ENCODE measurements around the gene USP32. TPM values are rescaled to one million over a fixed set of nuclear protein-coding genes. Genes with fewer than 3 reads are reported as not detected.

The USP32 gene
- total RNA-seq, 1 experiment from 2014 or later: 73.5 TPM

DNA sequence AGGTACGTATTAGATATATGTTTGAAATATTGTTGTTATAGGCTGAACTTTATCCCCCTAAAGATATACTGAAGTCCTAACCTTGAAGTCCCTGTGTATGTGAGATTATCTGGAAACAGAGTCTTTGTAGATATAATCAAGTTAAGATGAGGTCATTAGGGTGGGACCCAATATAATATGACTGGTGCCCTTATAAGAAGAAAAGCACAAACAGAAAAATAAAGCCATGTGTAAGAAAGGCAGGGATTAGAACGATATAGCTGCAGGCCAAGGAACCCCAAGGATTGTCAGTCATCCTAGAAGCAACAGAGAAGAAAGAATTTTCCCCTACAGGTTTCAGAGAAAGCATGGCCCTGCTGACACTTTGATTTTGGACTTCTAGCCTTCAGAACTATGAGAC, 95.8 kb downstream of the USP32 start:
- Histone ChIP-seq H2BK20ac (ENCODE audit: low read depth, low read length, poor library complexity, severe bottlenecking) (no peak overlapping the region), H4K20me1 (ENCODE audit: control insufficient read depth, insufficient read depth, insufficient read length) (no peaks in the 10 kb centered on the region), H3K18ac (ENCODE audit: insufficient read length, low read depth, low read length) (no peak overlapping the region), H3K4ac (ENCODE audit: low read depth, low read length) (no peak overlapping the region), H3K56ac (ENCODE audit: insufficient read length, low read depth, low read length) (no peak overlapping the region), H3K23me2 (ENCODE audit: insufficient read length, low read depth, low read length, poor library complexity, severe bottlenecking) (no peaks in the 10 kb centered on the region), H3K27me3 (ENCODE audit: insufficient read depth, low read length) (no peaks in the 10 kb centered on the region), H4K5ac (ENCODE audit: insufficient read length, low read depth, low read length) (no peak overlapping the region), H2AK5ac (ENCODE audit: insufficient read length, low read length) (no peak overlapping the region), H3K14ac (ENCODE audit: insufficient read depth, low read length) (no peak overlapping the region), H2BK12ac (ENCODE audit: insufficient read length, low read depth, low read length) (no peak overlapping the region), H3K79me2 (ENCODE audit: insufficient read depth, low read length) (peaks cover 4% of the 10 kb centered on the region; the same call in 1 of the 2 replicates), H4K8ac (replicated peaks; ENCODE audit: insufficient read length, low read depth, low read length) (no peak overlapping the region), H4K91ac (ENCODE audit: insufficient read length, low read depth, low read length) (no peak overlapping the region), H2BK15ac (ENCODE audit: low read depth, low read length) (no peak overlapping the region), H2BK5ac (ENCODE audit: insufficient read length, low read length) (no peak overlapping the region), H2AFZ (ENCODE audit: low read length) (no peak overlapping the region), H3T11ph (ENCODE audit: low read length) (no peak overlapping the region), H3K9me3 (ENCODE audit: control insufficient read depth, low read depth, low read length) (no peaks in the 10 kb centered on the region), H3K23ac (ENCODE audit: insufficient read length, low read depth, low read length) (no peak overlapping the region), H3K9ac (ENCODE audit: extremely low read depth, insufficient read length, low read length) (no peak overlapping the region), H3K4me2 (ENCODE audit: insufficient read depth, insufficient read length, low read length) (no peak overlapping the region), H3K4me1 (ENCODE audit: insufficient read depth, low read length) (no peaks in the 10 kb centered on the region), H3K79me1 (ENCODE audit: insufficient read depth, low read depth, low read length, poor library complexity, severe bottlenecking) (peaks cover 3% of the 10 kb centered on the region), H3K27ac (ENCODE audit: insufficient read length, low read depth, low read length) (no peak overlapping the region), H2BK120ac (ENCODE audit: low read depth, low read length, poor library complexity, severe bottlenecking) (no peak overlapping the region)
- no peaks in the 10 kb centered on the region for H3K4me1 Mint-ChIP-seq
- H3K27ac Mint-ChIP-seq: peak overlapping the region in 1 of 3 experiments; percentile 30; a peak in 2 of 7 replicates
- H3K36me3 Mint-ChIP-seq (ENCODE audit: insufficient read depth in 1 of 3, low read depth in 3 of 3): peaks cover 0 to 11% (median 5%) of the 10 kb centered on the region in 3 experiments; a peak in 3 of 7 replicates
- no peak for DNase-seq
- no peaks in the 10 kb centered on the region for H3K9me3 Mint-ChIP-seq
- H3K4me3 Mint-ChIP-seq: no peak overlapping the region
- no peaks in the 10 kb centered on the region for H3K27me3 Mint-ChIP-seq (ENCODE audit: low read depth)
- WGBS (ENCODE audit: extremely low coverage, insufficient read length, low lambda C conversion rate): 100% methylated on average over 1 of the region's 2 CpGs
- no peak for TF ChIP-seq CTCF (conservative IDR thresholded peaks at IDR 0.05)
